H9 (cell line): ENCODE results near the gene IRF2BPL. TPM values are rescaled to one million over a fixed set of nuclear protein-coding genes. Genes with fewer than 3 reads are reported as not detected.

Experiments
- DNase-seq: peaks from one replicate; pipeline ENCODE4 v3.0.0-alpha.2; 2017
- H2AFZ ChIP-seq: one replicate; pipeline ENCODE4 v1.6.1; 2013; ENCODE audit warnings: mild to moderate bottlenecking, low read length, control low read depth, moderate library complexity
- H2AK5ac ChIP-seq: 2 replicates; pipeline ENCODE4 v1.6.1; 2013; ENCODE audit warnings: low read length, control low read depth, mixed read lengths; ENCODE audit not compliant: insufficient read length
- H2BK120ac ChIP-seq: one replicate; pipeline ENCODE4 v1.6.1; 2013; ENCODE audit warnings: low read depth, mild to moderate bottlenecking, low read length, control low read depth, inconsistent platforms; ENCODE audit not compliant: poor library complexity, severe bottlenecking
- H2BK12ac ChIP-seq: 2 replicates; pipeline ENCODE4 v1.6.1; 2013; ENCODE audit warnings: low read length, control low read depth, mixed read lengths, low read depth; ENCODE audit not compliant: insufficient read length
- H2BK15ac ChIP-seq: 2 replicates; pipeline ENCODE4 v1.6.1; 2013; ENCODE audit warnings: low read depth, low read length, control low read depth
- H2BK20ac ChIP-seq: one replicate; pipeline ENCODE4 v1.6.1; 2013; ENCODE audit warnings: low read depth, mild to moderate bottlenecking, low read length, control low read depth, inconsistent platforms; ENCODE audit not compliant: poor library complexity, severe bottlenecking
- H2BK5ac ChIP-seq: 2 replicates; pipeline ENCODE4 v1.6.1; 2013; ENCODE audit warnings: low read length, control low read depth, mixed read lengths; ENCODE audit not compliant: insufficient read length
- H3K14ac ChIP-seq: 2 replicates; pipeline ENCODE4 v1.6.1; 2013; ENCODE audit warnings: low read length, control low read depth; ENCODE audit not compliant: insufficient read depth
- H3K18ac ChIP-seq: 2 replicates; pipeline ENCODE4 v1.6.1; 2013; ENCODE audit warnings: low read depth, mild to moderate bottlenecking, mixed read lengths, low read length, control low read depth; ENCODE audit not compliant: insufficient read length
- H3K23ac ChIP-seq: 2 replicates; pipeline ENCODE4 v1.6.1; 2013; ENCODE audit warnings: low read length, control low read depth, mixed read lengths, low read depth; ENCODE audit not compliant: insufficient read length
- H3K23me2 ChIP-seq: 2 replicates; pipeline ENCODE4 v1.6.1; 2013; ENCODE audit warnings: low read depth, mild to moderate bottlenecking, mixed read lengths, low read length, control low read depth; ENCODE audit not compliant: insufficient read length, poor library complexity, severe bottlenecking
- H3K27ac ChIP-seq: 2 replicates; pipeline ENCODE4 v1.5.1; 2013; ENCODE audit warnings: low read length, control low read depth, mixed read lengths, low read depth; ENCODE audit not compliant: insufficient read length
- H3K27me3 ChIP-seq: 2 replicates; pipeline ENCODE4 v1.6.1; 2013; ENCODE audit warnings: low read length, control low read depth, inconsistent platforms; ENCODE audit not compliant: insufficient read depth
- H3K4ac ChIP-seq: 2 replicates; pipeline ENCODE4 v1.6.1; 2013; ENCODE audit warnings: low read depth, mild to moderate bottlenecking, control low read depth, inconsistent platforms, low read length, moderate library complexity
- H3K4me1 ChIP-seq: 2 replicates; pipeline ENCODE4 v1.6.1; 2013; ENCODE audit warnings: low read length, control low read depth, inconsistent platforms; ENCODE audit not compliant: insufficient read depth
- H3K4me2 ChIP-seq: 2 replicates; pipeline ENCODE4 v1.6.1; 2013; ENCODE audit warnings: low read length, control low read depth, mixed read lengths; ENCODE audit not compliant: insufficient read length, insufficient read depth
- H3K56ac ChIP-seq: 2 replicates; pipeline ENCODE4 v1.6.1; 2013; ENCODE audit warnings: low read depth, mild to moderate bottlenecking, mixed read lengths, low read length, control low read depth; ENCODE audit not compliant: insufficient read length
- H3K79me1 ChIP-seq: 2 replicates; pipeline ENCODE4 v1.6.1; 2013; ENCODE audit warnings: low read depth, mild to moderate bottlenecking, moderate library complexity, low read length, control low read depth, inconsistent platforms; ENCODE audit not compliant: insufficient read depth, poor library complexity, severe bottlenecking
- H3K79me2 ChIP-seq: 2 replicates; pipeline ENCODE4 v1.6.1; 2013; ENCODE audit warnings: low read length, control low read depth, inconsistent platforms; ENCODE audit not compliant: insufficient read depth
- H3K9ac ChIP-seq: 2 replicates; pipeline ENCODE4 v1.6.1; 2013; ENCODE audit warnings: low read length, control low read depth, mixed read lengths; ENCODE audit not compliant: insufficient read length; ENCODE audit errors: extremely low read depth
- H3K9me3 ChIP-seq: one replicate; pipeline ENCODE4 v1.6.1; 2013; ENCODE audit warnings: low read depth, low read length, inconsistent platforms; ENCODE audit not compliant: control insufficient read depth
- H3T11ph ChIP-seq: one replicate; pipeline ENCODE4 v1.6.1; 2013; ENCODE audit warnings: mild to moderate bottlenecking, low read length, control low read depth, inconsistent platforms
- H4K20me1 ChIP-seq: one replicate; pipeline ENCODE4 v1.6.1; 2013; ENCODE audit not compliant: control insufficient read depth, insufficient read length, insufficient read depth
- H4K5ac ChIP-seq: 2 replicates; pipeline ENCODE4 v1.6.1; 2013; ENCODE audit warnings: low read depth, mild to moderate bottlenecking, mixed read lengths, low read length, control low read depth; ENCODE audit not compliant: insufficient read length
- H4K8ac ChIP-seq: replicated peaks from 2 replicates; pipeline ENCODE4 v1.6.1; 2013; ENCODE audit warnings: low read length, control low read depth, mixed read lengths, low read depth; ENCODE audit not compliant: insufficient read length
- H4K91ac ChIP-seq: 2 replicates; pipeline ENCODE4 v1.6.1; 2013; ENCODE audit warnings: low read depth, mild to moderate bottlenecking, moderate library complexity, mixed read lengths, low read length, control low read depth; ENCODE audit not compliant: insufficient read length
- H3K27ac Mint-ChIP-seq, 3 experiments: 2 replicates in 2 of 3; 3 replicates in 1 of 3; pipeline ENCODE4 v1.8.0; 2020 to 2021; ENCODE audit warnings: mixed read lengths in 3 of 3, mild to moderate bottlenecking in 1 of 3, moderate library complexity in 1 of 3
- H3K27me3 Mint-ChIP-seq: 2 replicates; pipeline ENCODE4 v1.8.0; 2021; ENCODE audit warnings: low read depth, mild to moderate bottlenecking, moderate library complexity, mixed read lengths
- H3K36me3 Mint-ChIP-seq, 3 experiments: 2 replicates in 2 of 3; 3 replicates in 1 of 3; pipeline ENCODE4 v1.8.0; 2020 to 2021; ENCODE audit warnings: low read depth in 3 of 3, mixed read lengths in 3 of 3; ENCODE audit not compliant: insufficient read depth in 1 of 3
- H3K4me1 Mint-ChIP-seq, 2 experiments: 2 replicates each; pipeline ENCODE4 v1.8.0; 2020; ENCODE audit warnings: mixed read lengths in 2 of 2
- H3K4me3 Mint-ChIP-seq, 2 experiments: 2 replicates in 1 of 2; 3 replicates in 1 of 2; pipeline ENCODE4 v1.8.0; 2020 to 2021; ENCODE audit warnings: mild to moderate bottlenecking in 2 of 2, mixed read lengths in 2 of 2, moderate library complexity in 1 of 2
- H3K9me3 Mint-ChIP-seq, 2 experiments: 2 replicates in 1 of 2; 3 replicates in 1 of 2; pipeline ENCODE4 v1.8.0; 2020; ENCODE audit warnings: mild to moderate bottlenecking in 2 of 2, mixed read lengths in 2 of 2, moderate library complexity in 1 of 2
- WGBS: extraction: QIAGEN DNeasy Blood & Tissue Kit; methylation state at CpG from one replicate; pipeline ENCODE4 v1.1.7; 2013; ENCODE audit warnings: missing lambda C conversion rate, low lambda C conversion rate, mixed read lengths; ENCODE audit not compliant: insufficient read length; ENCODE audit errors: extremely low coverage; 5-methylcytosine and 5-hydroxymethylcytosine counted together
- total RNA-seq: library from RNA; stranded (reverse); gene quantifications from 2 replicates; pipeline ENCODE4 v1.2.1, GENCODE V29; 2021
- TF ChIP-seq, protein P1 (sequence below): fragments of 200-600 bp; sonication (generic); conservative IDR thresholded peaks from 3 replicates; pipeline ENCODE4 v1.8.0; 2021; ENCODE audit warnings: antibody characterized with exemption, mild to moderate bottlenecking

Gene IRF2BPL
- total RNA-seq, 1 experiment from 2014 or later, result 59.0 TPM

DNA sequence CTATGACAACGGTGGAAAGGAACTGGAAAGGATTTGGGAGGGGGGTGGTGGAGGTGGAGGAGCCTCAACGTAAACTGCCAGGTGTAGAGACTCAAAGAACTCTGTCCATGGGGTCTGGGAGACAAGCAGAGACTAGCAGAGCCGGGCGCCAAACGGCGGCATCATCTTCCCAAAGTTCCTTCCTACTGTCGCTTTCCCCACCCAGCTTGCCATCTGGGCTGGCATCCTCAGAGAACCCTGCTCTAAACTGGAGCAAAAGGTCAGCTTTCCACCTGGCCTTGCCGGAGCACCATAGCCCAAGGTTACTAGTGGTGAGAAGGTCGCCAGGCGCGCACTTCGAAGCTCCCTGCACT lies 4.0 kb upstream of the IRF2BPL start:
- H3K23me2 ChIP-seq, result peaks cover 26% of the 10 kb centered on the region
- H4K20me1 ChIP-seq, result no peaks in the 10 kb centered on the region
- no peak overlapping the region for H4K8ac ChIP-seq
- peak overlapping the region; percentile 21 for H4K91ac ChIP-seq
- peak overlapping the region; percentile 52 for H3K9ac ChIP-seq
- WGBS, result no CpG with 5 or more reads among the region's 12 CpGs
- peak overlapping the region; percentile 98 for H3K14ac ChIP-seq
- TF ChIP-seq, protein P1, sequence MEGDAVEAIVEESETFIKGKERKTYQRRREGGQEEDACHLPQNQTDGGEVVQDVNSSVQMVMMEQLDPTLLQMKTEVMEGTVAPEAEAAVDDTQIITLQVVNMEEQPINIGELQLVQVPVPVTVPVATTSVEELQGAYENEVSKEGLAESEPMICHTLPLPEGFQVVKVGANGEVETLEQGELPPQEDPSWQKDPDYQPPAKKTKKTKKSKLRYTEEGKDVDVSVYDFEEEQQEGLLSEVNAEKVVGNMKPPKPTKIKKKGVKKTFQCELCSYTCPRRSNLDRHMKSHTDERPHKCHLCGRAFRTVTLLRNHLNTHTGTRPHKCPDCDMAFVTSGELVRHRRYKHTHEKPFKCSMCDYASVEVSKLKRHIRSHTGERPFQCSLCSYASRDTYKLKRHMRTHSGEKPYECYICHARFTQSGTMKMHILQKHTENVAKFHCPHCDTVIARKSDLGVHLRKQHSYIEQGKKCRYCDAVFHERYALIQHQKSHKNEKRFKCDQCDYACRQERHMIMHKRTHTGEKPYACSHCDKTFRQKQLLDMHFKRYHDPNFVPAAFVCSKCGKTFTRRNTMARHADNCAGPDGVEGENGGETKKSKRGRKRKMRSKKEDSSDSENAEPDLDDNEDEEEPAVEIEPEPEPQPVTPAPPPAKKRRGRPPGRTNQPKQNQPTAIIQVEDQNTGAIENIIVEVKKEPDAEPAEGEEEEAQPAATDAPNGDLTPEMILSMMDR, result no peak
- H3K79me1 ChIP-seq, result no peaks in the 10 kb centered on the region
- no peaks in the 10 kb centered on the region for H3K9me3 ChIP-seq
- H3K18ac ChIP-seq, result peak overlapping the region; percentile 99
- no peak overlapping the region for H2AFZ ChIP-seq
- H2BK120ac ChIP-seq, result peak overlapping the region; percentile 85
- H2BK15ac ChIP-seq, result no peak overlapping the region
- peak overlapping the region; percentile 85 for H2BK20ac ChIP-seq
- H2BK5ac ChIP-seq, result no peak overlapping the region
- H4K5ac ChIP-seq, result peak overlapping the region; percentile 57
- no peaks in the 10 kb centered on the region for H3K27me3 ChIP-seq
- no peak for DNase-seq
- Mint-ChIP-seq H3K4me1 (peaks cover 47 to 55% of the 10 kb centered on the region in 2 experiments), H3K27me3 (peaks cover 7% of the 10 kb centered on the region), H3K9me3 (no peaks in the 10 kb centered on the region), H3K27ac (peak overlapping the region; percentile 95 to 99 (median 96)), H3K4me3 (peak overlapping the region; percentile 70 to 80), H3K36me3 (no peaks in the 10 kb centered on the region; a peak in 1 of 7 replicates)
- peak overlapping the region; percentile 86 for H3K4me2 ChIP-seq
- no peak overlapping the region for H3K56ac ChIP-seq
- H2AK5ac ChIP-seq, result no peak overlapping the region
- H3K27ac ChIP-seq, result peak overlapping the region; percentile 89
- no peak overlapping the region for H3T11ph ChIP-seq
- no peak overlapping the region for H2BK12ac ChIP-seq
- H3K4ac ChIP-seq, result peak overlapping the region; percentile 79; the same call in 1 of the 2 replicates
- peaks cover 6% of the 10 kb centered on the region; the same call in 1 of the 2 replicates for H3K4me1 ChIP-seq
- peaks cover 2% of the 10 kb centered on the region; the same call in 1 of the 2 replicates for H3K79me2 ChIP-seq
- H3K23ac ChIP-seq, result no peak overlapping the region
